Spleen (tissue), 11 donors: ENCODE measurements around the gene MPO. TPM values are rescaled to one million over a fixed set of nuclear protein-coding genes. Genes with fewer than 3 reads are reported as not detected.

Experiments used
- DNase-seq: peaks from one replicate; pipeline ENCODE4 v3.0.0-alpha.2; 2020
- H3K27ac ChIP-seq, 8 donors: fragments of 200-600 bp; sonication (generic) in 7 of 8; 1 replicate in 4 of 8; 2 replicates in 4 of 8; pipeline versions ENCODE4 v1.5.0 to v1.8.0; 2016 to 2021; ENCODE audit warnings: inconsistent platforms in 4 of 8, mild to moderate bottlenecking in 4 of 8, moderate library complexity in 1 of 8
- H3K27me3 ChIP-seq, 7 donors: fragments of 200-600 bp; sonication (generic) in 6 of 7; replicated peaks in 1 of 7; 1 replicate in 4 of 7; 2 replicates in 3 of 7; pipeline versions ENCODE4 v1.5.0 to v1.8.0; 2016 to 2021; ENCODE audit warnings: inconsistent platforms in 3 of 7, mild to moderate bottlenecking in 1 of 7
- H3K36me3 ChIP-seq, 6 donors: fragments of 200-600 bp; sonication (generic) in 5 of 6; 1 replicate in 4 of 6; 2 replicates in 2 of 6; pipeline versions ENCODE4 v1.5.0 to v1.8.0; 2016 to 2021; ENCODE audit warnings: inconsistent platforms in 2 of 6
- H3K4me1 ChIP-seq, 6 donors: fragments of 200-600 bp; sonication (generic) in 5 of 6; 1 replicate in 3 of 6; 2 replicates in 3 of 6; pipeline versions ENCODE4 v1.5.0 to v1.8.0; 2016 to 2021; ENCODE audit warnings: inconsistent platforms in 3 of 6
- H3K4me3 ChIP-seq, 8 donors: fragments of 200-600 bp; sonication (generic) in 7 of 8; 1 replicate in 4 of 8; 2 replicates in 4 of 8; pipeline versions ENCODE4 v1.5.0 to v1.8.0; 2016 to 2021; ENCODE audit warnings: inconsistent platforms in 4 of 8, mild to moderate bottlenecking in 4 of 8, moderate library complexity in 2 of 8
- H3K9me3 ChIP-seq, 8 donors: fragments of 200-600 bp; sonication (generic) in 7 of 8; 1 replicate in 4 of 8; 2 replicates in 4 of 8; pipeline versions ENCODE4 v1.5.0 to v1.8.0; 2016 to 2021; ENCODE audit warnings: inconsistent platforms in 4 of 8
- CTCF ChIP-seq, 11 experiments: fragments of 200-600 bp in 7 of 11; fragments of 450-650 bp in 4 of 11; sonication (generic) in 4 of 11; IDR thresholded peaks in 8 of 11; conservative IDR thresholded peaks in 3 of 11; 1 replicate in 7 of 11; 2 replicates in 4 of 11; pipeline versions ENCODE4 v1.4.0 to v1.8.0; 2016 to 2021; ENCODE audit warnings: antibody characterized with exemption in 11 of 11, inconsistent platforms in 4 of 11, mild to moderate bottlenecking in 1 of 11
- POLR2A ChIP-seq, 3 donors: fragments of 450-650 bp; IDR thresholded peaks; one replicate each; pipeline ENCODE4 v1.5.1; 2017; ENCODE audit warnings: antibody characterized with exemption in 3 of 3, mild to moderate bottlenecking in 1 of 3
- POLR2AphosphoS5 ChIP-seq, 3 donors: sonication (generic); formaldehyde crosslinking; IDR thresholded peaks; one replicate each; pipeline ENCODE4 v1.5.1; 2017; ENCODE audit warnings: antibody characterized with exemption in 3 of 3
- WGBS, 5 donors: extraction: QIAGEN DNeasy Blood & Tissue Kit in 3 of 5; methylation state at CpG; one replicate each; pipeline versions ENCODE4 v1.1.5 to v1.1.7; 2013 to 2018; 5-methylcytosine and 5-hydroxymethylcytosine counted together
- intact Hi-C: fragments of 100-400 bp; cut with DNase I; formaldehyde crosslinking; loops from one replicate; pipeline ENCODE4 v1.15.0; 2023; ENCODE audit warnings: low total_unique reads
- polyA plus RNA-seq, 3 donors: library from polyadenylated mRNA; stranded (reverse); fragments of 200-250 nt; gene quantifications; one replicate each; pipeline ENCODE4 v1.2.1, GENCODE V29; 2013
- total RNA-seq, 7 donors: library from RNA; depleted of rRNA in 3 of 7; stranded (reverse); fragments of >200 nt in 3 of 7; fragmentation: NEBNext Ultra II Directional in 4 of 7; extraction: Animal tissue kit (Norgen Biotek cat#: 25700) in 4 of 7; gene quantifications; one replicate each; pipeline versions ENCODE4 v1.1.0 to v1.2.1, GENCODE V29; 2016 to 2021
- donor health status: healthy with polysubstance abuse.
- donor health status: DM: no; HTN: no; CAD: no; lungs with moderate emphysema.
- donor health status: DM: no; HTN: no; CAD: no.
- donor health status: Bipolar disorder and iron deficiency.
- donor health status: healthy.
- donor health status: DM: no; HTN: no; CAD: no.
- donor health status: DM: yes; HTN: yes; CAD: no.

Gene MPO
- total and polyA plus RNA-seq, 10 donors = 0.52 to 75.7 (median 12.0) TPM

DNA sequence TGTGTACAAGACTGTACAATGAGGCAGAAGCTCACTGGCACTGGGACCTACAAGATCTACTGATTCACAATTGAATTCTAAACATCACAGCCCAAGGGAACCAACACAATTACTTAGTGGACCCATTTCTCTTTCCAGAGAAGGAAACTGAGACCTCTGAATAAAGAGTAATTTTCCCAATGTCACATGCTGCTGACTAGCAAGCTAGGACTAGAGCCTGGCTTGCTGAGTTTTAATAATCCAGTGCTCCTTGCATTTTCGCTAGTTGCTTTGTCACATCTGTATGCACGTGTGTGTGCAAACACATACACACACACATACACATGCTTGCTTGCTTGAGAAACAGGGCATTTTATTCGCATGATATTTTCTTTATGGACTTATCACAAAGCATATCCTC lies 46.2 kb downstream of the MPO start:
- TF ChIP-seq POLR2AphosphoS5 (IDR thresholded peaks at IDR 0.05) = no peak
- TF ChIP-seq CTCF (IDR thresholded peaks at IDR 0.05 in 8 of 11, conservative IDR thresholded peaks at IDR 0.05 in 3 of 11) = no peak
- no peak for TF ChIP-seq POLR2A (IDR thresholded peaks at IDR 0.05)
- Histone ChIP-seq H3K4me1 (peaks cover 0 to 33% (median 19%) of the 10 kb centered on the region in 6 donors), H3K27me3 (peaks cover 0 to 26% (median 0%) of the 10 kb centered on the region in 7 donors), H3K27ac (no peak overlapping the region), H3K4me3 (no peak overlapping the region), H3K9me3 (no peaks in the 10 kb centered on the region), H3K36me3 (no peaks in the 10 kb centered on the region)
- DNase-seq = no peak
- intact Hi-C loops = no loop called here
- 76 to 91% (median 87%) methylated on average over 3 of the region's 3 CpGs for WGBS, 5 donors

DNA sequence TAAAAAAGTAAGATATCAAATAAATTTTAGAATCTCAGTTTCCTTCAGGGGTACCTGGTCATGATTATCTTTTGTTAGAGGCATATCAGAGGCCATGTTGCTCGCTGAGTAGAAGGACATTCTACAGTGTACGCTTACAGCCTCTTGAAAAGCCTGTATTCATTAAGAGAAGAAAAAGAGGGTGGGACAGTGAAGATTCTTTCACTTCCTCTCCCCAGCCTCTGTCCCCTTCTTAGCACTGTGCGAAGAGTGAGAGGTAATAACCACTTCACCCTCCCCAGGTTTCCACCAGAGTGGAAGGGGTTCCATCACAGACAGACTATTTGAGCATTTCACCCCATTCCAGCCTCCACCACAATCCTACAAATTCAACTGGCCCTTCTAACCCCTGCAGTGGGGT lies 47.2 kb downstream of the MPO start:
- intact Hi-C loops = no loop called here
- Histone ChIP-seq H3K4me3 (no peak overlapping the region), H3K27me3 (peaks cover 0 to 22% (median 0%) of the 10 kb centered on the region in 7 donors), H3K27ac (peak overlapping the region in 5 of 8 donors; percentile 29 to 77 (median 61)), H3K4me1 (peaks cover 0 to 33% (median 19%) of the 10 kb centered on the region in 6 donors), H3K36me3 (no peaks in the 10 kb centered on the region), H3K9me3 (no peaks in the 10 kb centered on the region)
- WGBS, 5 donors = 53 to 71% (median 64%) methylated on average over 3 of the region's 3 CpGs
- DNase-seq = no peak
- no peak for TF ChIP-seq POLR2A (IDR thresholded peaks at IDR 0.05)
- no peak for TF ChIP-seq CTCF (IDR thresholded peaks at IDR 0.05 in 8 of 11, conservative IDR thresholded peaks at IDR 0.05 in 3 of 11)
- TF ChIP-seq POLR2AphosphoS5 (IDR thresholded peaks at IDR 0.05) = no peak

GRCh38 chr17:58232707-58233156 lies 48.0 kb downstream of the MPO start:
- H3K36me3 ChIP-seq = no peaks in the 10 kb centered on the region
- intact Hi-C loops = no loop called here
- H3K4me3 ChIP-seq = peak overlapping the region in 2 of 8 donors; percentile 4 to 38
- TF ChIP-seq POLR2AphosphoS5 (IDR thresholded peaks at IDR 0.05) (peak in 1 of 3 donors; percentile 51), POLR2A (IDR thresholded peaks at IDR 0.05) (no peak)
- no peaks in the 10 kb centered on the region for H3K9me3 ChIP-seq
- DNase-seq = no peak
- 26 to 35% (median 34%) methylated on average over 12 of the region's 12 CpGs for whole genome bisulfite sequencing, 5 donors
- H3K27ac ChIP-seq = peak overlapping the region; percentile 29 to 77 (median 56)
- peaks cover 0 to 17% (median 0%) of the 10 kb centered on the region in 7 donors for H3K27me3 ChIP-seq
- H3K4me1 ChIP-seq = peaks cover 0 to 33% (median 19%) of the 10 kb centered on the region in 6 donors

DNA sequence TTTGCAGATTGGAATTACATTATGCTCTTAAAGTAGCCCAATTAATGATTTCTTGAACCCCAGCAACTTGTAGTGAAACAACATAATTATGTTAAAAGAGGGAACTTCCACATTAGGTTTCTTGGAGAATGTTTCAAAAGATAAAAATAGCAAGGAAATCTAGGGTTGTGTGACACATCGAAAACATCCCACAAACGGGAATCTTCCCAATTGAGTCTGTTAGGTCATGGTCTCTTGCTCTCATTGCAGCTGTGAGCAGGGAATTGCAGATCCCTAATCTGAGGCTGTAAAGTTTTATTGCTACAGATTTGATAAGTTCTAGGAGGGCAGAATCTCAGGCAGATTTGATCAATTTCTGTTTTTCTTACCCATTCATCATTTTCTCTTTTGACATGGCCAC lies 49.1 kb downstream of the MPO start:
- peaks cover 0 to 33% (median 19%) of the 10 kb centered on the region in 6 donors for H3K4me1 ChIP-seq
- H3K4me3 ChIP-seq = no peak overlapping the region
- peak overlapping the region in 5 of 8 donors; percentile 29 to 77 (median 57) for H3K27ac ChIP-seq
- H3K36me3 ChIP-seq = no peaks in the 10 kb centered on the region
- intact Hi-C loops = no loop called here
- 43 to 60% (median 49%) methylated on average over 2 of the region's 2 CpGs for WGBS, 5 donors
- H3K27me3 ChIP-seq = peaks cover 0 to 17% (median 0%) of the 10 kb centered on the region in 7 donors
- no peaks in the 10 kb centered on the region for H3K9me3 ChIP-seq
- TF ChIP-seq POLR2AphosphoS5 (IDR thresholded peaks at IDR 0.05) = no peak
- TF ChIP-seq CTCF (IDR thresholded peaks at IDR 0.05 in 8 of 11, conservative IDR thresholded peaks at IDR 0.05 in 3 of 11) = no peak
- no peak for TF ChIP-seq POLR2A (IDR thresholded peaks at IDR 0.05)
- DNase-seq = no peak
